GM12872 (cell line): ENCODE measurements around the gene MACC1.

ENCODE experiments used
- TF ChIP-seq, protein P1 (sequence below): IDR thresholded peaks from 3 replicates; pipeline ENCODE4 v1.5.1; 2011; ENCODE audit warnings: low read depth, mild to moderate bottlenecking, low read length, moderate library complexity; ENCODE audit not compliant: insufficient read depth

MACC1 gene

GRCh38 chr7:20244334-20245120, 27.3 kb upstream of the MACC1 start:
- TF ChIP-seq, protein P1, sequence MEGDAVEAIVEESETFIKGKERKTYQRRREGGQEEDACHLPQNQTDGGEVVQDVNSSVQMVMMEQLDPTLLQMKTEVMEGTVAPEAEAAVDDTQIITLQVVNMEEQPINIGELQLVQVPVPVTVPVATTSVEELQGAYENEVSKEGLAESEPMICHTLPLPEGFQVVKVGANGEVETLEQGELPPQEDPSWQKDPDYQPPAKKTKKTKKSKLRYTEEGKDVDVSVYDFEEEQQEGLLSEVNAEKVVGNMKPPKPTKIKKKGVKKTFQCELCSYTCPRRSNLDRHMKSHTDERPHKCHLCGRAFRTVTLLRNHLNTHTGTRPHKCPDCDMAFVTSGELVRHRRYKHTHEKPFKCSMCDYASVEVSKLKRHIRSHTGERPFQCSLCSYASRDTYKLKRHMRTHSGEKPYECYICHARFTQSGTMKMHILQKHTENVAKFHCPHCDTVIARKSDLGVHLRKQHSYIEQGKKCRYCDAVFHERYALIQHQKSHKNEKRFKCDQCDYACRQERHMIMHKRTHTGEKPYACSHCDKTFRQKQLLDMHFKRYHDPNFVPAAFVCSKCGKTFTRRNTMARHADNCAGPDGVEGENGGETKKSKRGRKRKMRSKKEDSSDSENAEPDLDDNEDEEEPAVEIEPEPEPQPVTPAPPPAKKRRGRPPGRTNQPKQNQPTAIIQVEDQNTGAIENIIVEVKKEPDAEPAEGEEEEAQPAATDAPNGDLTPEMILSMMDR: no peak

- TF ChIP-seq, protein P1: no peak
Observed at GRCh38 chr7:20241911-20242261, 24.7 kb upstream of the MACC1 start.

DNA sequence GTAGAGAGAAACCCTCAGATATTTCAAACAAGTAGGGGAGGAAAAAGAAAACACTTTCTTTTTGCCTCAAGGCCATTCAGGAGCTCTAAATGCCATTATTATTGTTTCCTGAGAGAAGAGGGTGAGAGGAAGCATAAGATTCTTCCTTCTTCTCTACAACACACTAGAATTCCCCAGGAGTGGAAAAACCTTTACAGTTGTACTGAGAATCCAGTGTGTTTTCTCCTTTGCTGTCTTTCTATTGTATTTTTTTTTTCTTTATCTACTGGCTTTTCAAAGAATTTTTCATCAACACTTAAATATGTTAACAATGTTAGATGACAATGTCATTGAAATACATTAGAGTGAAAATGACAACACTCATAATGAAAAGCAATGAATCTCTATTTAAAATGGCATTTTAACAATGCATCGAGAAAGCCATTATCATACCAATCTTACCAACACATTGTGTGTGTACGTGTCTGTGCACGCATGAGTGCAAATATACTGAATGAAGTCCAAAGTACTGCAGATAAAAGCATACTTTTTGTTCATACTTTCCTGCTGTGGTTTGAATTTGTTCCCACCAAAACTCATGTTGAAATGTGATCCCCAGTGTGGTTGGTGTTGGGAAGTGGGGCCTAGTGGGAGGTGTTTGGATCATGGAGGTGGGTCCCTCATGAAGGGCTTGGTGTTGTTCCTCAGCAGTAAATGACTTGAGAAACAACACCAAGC, 24.2 kb upstream of the MACC1 start:
- TF ChIP-seq, protein P1: no peak

DNA sequence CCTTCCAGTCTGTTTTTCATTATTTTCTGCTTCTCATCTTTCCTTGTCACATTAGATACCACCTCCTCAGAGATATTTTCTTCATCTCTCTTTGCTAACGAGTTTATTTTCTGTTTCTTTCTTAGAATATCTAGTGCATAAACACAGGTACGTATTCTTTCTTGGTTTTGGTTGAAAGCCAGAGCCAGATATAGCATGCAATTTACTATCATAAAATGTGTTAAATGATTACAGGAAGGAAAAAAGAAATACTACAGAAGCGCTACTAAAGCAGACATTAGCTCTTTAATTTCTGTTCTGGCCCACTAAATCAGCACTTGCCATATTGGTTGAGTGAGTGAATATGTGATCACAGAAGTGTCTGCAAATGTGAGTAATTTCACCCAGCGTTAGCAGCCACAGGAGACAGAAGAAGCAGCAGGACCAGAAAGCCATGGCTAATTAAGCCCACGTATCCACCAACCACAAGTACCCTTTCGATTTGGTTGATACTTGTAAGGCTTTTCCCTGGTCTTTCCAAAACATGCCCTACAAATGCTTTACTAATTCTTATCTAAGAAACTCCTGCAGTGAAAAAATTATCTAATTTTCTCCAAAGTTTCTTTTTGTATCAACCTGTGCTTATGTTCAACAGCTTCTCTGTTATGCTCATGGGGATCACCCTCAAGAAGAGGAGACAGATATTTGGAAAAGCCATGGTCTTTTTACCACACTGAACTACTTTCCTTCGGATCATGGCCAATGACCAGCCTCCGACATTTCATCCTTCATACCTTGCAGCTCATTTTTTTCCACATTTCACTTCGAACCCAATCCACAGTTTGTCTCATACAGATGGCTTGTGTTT, 23.1 kb upstream of the MACC1 start:
- TF ChIP-seq, protein P1: no peak

- TF ChIP-seq, protein P1: no peak
Observed at GRCh38 chr7:20238754-20239324, 21.7 kb upstream of the MACC1 start.

- TF ChIP-seq, protein P1: no peak
Observed at GRCh38 chr7:20238194-20238753, 21.1 kb upstream of the MACC1 start.
